HG02571 (cell line): ENCODE data around the gene DDX19B.
A peak's percentile ranks its signal among the peaks of the same experiment; 100 is the strongest.
"Not testable (repeated sequence)": the region's sequence is repeated elsewhere in the genome, so short reads cannot be mapped to it uniquely, and the experiment has no call there.

Experiments used
- ATAC-seq: cut with Tn5 transposase; IDR thresholded peaks from one replicate; pipeline ENCODE4 v1.9.1; 2021; ENCODE audit warnings: mild to moderate bottlenecking, moderate library complexity; ENCODE audit not compliant: unreplicated experiment

Gene DDX19B

GRCh38 chr16:70345840-70346239, 46.9 kb downstream of the DDX19B start:
- no peak for ATAC-seq

DNA sequence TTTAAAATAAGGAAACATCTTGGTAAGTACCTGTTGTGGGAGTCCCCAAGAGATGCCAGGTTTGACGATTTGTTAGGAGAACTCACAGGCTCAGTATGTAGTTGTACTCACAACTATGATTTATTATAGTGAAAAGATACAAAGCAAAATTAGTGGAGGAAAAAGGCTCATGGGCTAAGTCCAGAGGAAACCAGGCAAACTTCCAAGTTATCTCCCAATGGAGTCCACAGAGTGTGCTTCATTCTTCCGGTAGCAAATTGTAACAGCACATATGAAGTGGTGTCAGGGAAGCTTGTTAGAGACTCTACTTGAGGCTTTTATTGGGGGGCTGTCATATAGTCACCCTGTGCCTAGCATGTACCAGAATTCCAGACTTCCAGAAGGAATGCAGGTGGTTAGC, 50.0 kb downstream of the DDX19B start:
- ATAC-seq = no peak

DNA sequence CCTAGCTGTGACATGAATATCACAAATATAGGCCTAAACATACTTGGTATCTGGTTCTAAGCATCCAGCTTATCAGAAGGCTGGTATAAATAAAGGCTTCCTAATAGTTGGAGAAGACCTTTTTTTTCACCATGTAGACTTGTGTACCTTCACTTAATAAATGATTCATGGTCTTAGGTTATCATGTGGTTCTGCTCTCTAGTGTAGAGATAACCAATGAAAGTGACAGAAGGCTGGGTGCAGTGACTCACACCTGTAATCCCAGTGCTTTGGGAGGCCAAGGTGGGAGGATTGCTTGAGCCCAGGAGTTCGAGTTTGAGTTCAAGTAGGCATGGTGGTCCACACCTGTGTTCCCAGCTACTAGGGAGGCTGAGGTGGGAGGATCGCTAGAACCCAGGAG, 50.8 kb downstream of the DDX19B start:
- no peak for ATAC-seq

- ATAC-seq = no peak
These were observed 60.6 kb downstream of the DDX19B start for GRCh38 chr16:70359552-70359951.

GRCh38 chr16:70364399-70364798, 65.4 kb downstream of the DDX19B start:
- no peak for ATAC-seq

GRCh38 chr16:70370145-70370544, 71.2 kb downstream of the DDX19B start:
- not testable (repeated sequence) for ATAC-seq

- ATAC-seq = no peak
These were observed 71.9 kb downstream of the DDX19B start for GRCh38 chr16:70370924-70371323.

GRCh38 chr16:70372921-70373728, 74.1 kb downstream of the DDX19B start:
- no peak for ATAC-seq

- no peak for ATAC-seq
These were observed 75.2 kb downstream of the DDX19B start for GRCh38 chr16:70374213-70374612.

DNA sequence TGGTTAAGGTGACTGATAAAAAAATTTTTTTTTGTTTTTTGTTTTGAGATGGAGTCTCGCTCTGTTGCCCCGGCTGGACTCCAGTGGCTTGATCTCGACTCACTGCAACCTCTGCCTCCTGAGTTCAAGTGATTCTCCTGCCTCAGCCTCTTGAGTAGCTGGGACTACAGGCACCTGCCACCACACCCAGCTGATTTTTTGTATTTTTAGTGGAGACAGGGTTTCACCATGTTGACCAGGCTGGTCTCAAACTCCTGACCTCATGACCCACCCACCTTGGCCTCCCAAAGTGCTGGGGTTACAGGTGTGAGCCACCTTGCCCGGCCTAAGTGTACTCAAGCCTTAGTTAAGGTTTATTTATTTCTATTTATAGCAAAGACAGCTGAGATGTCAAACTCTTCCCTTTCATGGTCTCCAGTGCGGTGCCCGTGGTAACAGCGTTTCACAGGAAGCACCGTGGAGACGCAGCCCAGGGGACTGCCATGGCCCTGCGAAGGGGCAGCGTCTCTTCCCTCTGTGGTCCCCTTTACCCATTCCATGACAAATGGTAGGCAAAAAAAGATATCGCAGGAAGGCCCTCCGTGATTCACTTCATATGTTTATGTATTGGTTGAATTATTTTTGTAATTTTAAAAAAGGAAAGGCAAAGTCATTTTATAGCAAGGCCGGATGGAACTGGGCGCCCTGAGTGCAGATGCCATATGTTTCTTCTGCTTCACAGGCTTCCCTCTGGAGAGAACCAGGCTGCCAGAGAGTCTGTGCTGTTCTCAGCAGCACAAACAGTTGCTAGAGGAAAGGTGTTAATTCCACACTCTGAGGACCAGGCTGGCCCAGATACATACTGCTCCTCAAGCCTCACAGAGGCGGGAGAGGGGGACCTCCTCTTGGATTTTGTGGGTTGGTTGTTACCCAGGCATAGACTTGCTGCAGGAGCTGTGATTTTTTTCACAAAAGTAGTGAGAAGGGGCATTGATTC, 76.9 kb downstream of the DDX19B start:
- no peak for ATAC-seq

DNA sequence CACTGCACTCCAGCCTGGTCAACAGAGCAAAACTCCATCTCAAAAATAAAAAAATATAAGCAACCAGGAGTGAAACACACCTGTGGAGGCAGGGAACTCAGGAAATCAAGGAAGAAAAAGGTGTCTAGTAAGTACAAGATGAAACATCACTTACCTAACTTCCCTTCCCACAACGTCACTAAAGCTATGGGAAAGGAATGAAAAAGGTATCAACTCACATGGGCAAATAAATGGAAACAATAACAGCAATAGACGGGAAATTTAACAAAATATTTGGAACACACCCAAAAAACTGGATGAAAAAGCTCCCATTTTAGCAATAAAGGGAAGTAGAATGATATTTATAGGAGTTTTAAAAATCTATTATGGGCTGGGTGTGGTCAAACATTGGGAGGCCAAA, 78.8 kb downstream of the DDX19B start:
- no peak for ATAC-seq

DNA sequence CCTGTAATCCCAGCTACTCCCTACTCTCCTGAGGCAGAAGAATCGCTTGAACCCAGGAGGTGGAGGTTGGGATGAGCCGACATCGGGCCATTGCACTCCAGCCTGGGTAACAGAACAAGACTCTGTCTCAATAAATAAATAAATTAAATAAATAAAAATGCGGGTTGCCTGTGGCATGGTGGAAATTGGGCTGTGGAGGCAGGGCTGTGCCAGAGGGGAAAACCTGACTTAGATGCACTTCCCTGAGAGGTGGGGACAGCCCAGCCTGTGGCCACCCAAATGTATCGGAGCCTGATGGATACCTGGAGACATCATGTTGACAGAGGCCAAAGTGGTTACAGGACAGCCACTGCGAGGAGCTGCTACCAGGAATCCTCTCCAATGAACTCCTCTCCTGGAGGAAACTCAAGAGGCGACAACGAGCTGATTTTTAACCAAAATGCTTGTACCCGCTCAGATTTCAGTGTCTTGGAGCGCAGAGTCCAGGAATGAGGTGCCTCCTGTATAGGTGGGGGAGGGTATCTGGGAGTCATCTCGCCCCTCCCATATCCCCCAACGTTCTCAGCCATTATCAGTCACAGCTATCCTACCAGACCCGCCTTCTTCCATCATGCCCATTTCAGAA, 80.0 kb downstream of the DDX19B start:
- no peak for ATAC-seq

- ATAC-seq = peak; percentile 30
These were observed 81.4 kb downstream of the DDX19B start for GRCh38 chr16:70380248-70380918.

DNA sequence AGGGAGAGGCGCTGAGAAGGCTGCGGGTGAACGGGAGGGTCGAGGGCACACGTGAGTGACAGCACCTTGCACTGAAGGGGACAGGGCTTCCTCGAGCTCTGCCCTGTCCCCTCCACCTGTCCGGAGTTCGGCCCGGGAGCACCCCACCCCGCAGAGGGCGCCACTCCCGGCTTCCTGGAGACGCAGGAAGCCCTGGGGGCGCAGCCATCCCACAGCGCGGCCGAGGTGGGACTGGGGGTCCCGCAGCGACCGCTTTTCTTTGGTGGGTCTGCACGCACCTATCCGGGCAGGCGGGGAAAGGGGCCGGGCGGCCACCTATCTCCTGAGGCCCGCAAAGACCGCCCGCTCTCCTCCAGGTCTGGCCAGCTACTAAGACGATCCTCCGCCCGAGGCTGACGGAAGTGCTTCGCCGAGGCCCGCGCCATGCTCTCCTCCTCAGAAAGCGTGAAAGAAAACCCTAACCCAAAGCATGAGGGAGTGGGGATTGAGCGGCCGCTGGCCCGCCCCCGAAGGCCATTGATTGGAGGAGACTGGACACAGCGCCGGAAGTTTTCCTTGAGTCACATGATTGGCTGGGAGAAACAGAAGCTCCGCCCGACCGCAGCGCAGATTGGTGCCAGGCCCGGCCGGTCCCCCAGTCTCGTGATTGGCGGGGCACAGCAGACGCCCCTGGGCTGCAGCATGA, 82.1 kb downstream of the DDX19B start:
- peak; percentile 91 for ATAC-seq

DNA sequence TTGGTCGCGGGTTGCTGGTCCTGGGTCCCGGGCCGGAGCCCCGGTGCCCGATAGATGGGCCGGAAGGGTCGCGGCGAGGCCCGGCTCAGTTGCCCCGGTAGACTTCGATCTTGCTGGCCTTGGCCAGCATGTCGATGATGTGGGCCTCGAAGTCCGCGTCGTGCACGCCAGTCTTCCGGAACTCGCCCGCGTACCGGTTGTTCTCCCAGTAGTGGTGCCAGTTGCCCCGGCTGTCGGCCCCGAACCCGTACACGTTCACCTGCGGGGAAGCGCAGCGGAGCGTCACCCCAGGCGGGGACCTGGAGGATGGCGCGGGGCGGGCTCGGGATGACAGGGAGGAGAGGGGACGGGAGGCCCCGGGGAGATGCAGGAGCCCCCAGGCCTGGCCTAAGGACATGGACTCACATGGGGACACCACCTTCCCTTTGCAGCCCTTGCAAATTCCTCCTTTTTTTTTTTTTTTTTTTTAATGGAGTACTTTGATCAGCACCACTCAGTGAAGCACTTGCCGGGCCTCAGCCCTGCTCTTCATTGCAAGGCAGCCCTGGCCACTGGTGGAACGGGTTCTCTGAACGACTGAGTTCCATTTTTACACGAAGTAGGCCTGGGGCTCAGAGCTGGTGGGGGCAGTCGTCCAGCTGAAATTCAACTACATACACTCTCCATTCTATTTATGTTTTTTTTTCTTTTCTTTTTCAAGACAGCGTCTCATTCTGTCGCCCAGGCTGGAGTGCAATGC, 82.8 kb downstream of the DDX19B start:
- ATAC-seq = no peak

- ATAC-seq = no peak
These were observed 84.5 kb downstream of the DDX19B start for GRCh38 chr16:70383421-70383960.
